RWPE1 (cell line): ENCODE data around the gene FYTTD1.

Experiments used
- CTCF ChIA-PET: fragments of 350-600 bp; sonication (Branson Sonifier 250); formaldehyde crosslinking; extraction: SDS; loops from one replicate; lab custom pipeline; 2021; lab: Yijun Ruan, JAX
- POLR2A ChIA-PET: fragments of 400-600 bp; formaldehyde crosslinking; extraction: SDS; loops from one replicate; lab custom pipeline; 2020; ENCODE audit warnings: antibody characterized with exemption; ENCODE audit not compliant: low non-redundant PET; lab: Yijun Ruan, JAX
- DNase-seq: peaks from one replicate; pipeline ENCODE4 v3.0.0; 2012; ENCODE audit warnings: low spot score
- H3K27ac ChIP-seq: fragments of 450-650 bp; 2 replicates; pipeline ENCODE4 v1.5.1; 2017
- CTCF ChIP-seq: fragments of 450-650 bp; conservative IDR thresholded peaks from 2 replicates; pipeline ENCODE4 v1.5.1; 2017; ENCODE audit warnings: low read depth, mild to moderate bottlenecking

FYTTD1 gene

GRCh38 chr3:197794115-197794514, 44.4 kb downstream of the FYTTD1 start:
- ChIA-PET CTCF (interaction anchor here (0.6 to 0.7 kb wide), 2 partner anchors 297 to 1173 kb away, joined by 3 to 4 read pairs; no protein-coding TSS in a partner anchor), POLR2A (no interaction called here)
- no peak for TF ChIP-seq CTCF
- DNase-seq: no peak
- H3K27ac ChIP-seq: no peak overlapping the region

GRCh38 chr3:197795200-197795599, 45.5 kb downstream of the FYTTD1 start:
- CTCF ChIA-PET: no interaction called here
- DNase-seq: peak; percentile 26
- H3K27ac ChIP-seq: peak overlapping the region; percentile 32; the same call in 1 of the 2 replicates

GRCh38 chr3:197796087-197796486, 46.4 kb downstream of the FYTTD1 start:
- ChIA-PET POLR2A (no interaction called here), CTCF (no interaction called here)
- no peak for DNase-seq
- H3K27ac ChIP-seq: no peak overlapping the region
- no peak for TF ChIP-seq CTCF

More at GRCh38 chr3:197795200-197795599, 45.5 kb downstream of the FYTTD1 start:
- POLR2A ChIA-PET: interaction anchor here (0.6 kb wide), 1 partner anchor 613 kb away, joined by 4 read pairs; no protein-coding TSS in a partner anchor
- no peak for TF ChIP-seq CTCF

- no peak for TF ChIP-seq CTCF
- DNase-seq: no peak
- CTCF ChIA-PET: no interaction called here
- H3K27ac ChIP-seq: no peak overlapping the region
- POLR2A ChIA-PET: no interaction called here
These were observed 49.2 kb downstream of the FYTTD1 start for GRCh38 chr3:197798863-197799262.

- DNase-seq: no peak
- no peak for TF ChIP-seq CTCF
- H3K27ac ChIP-seq: no peak overlapping the region
- ChIA-PET POLR2A (no interaction called here), CTCF (no interaction called here)
These were observed 50.7 kb downstream of the FYTTD1 start for GRCh38 chr3:197800379-197800778.

- no peak overlapping the region for H3K27ac ChIP-seq
- POLR2A ChIA-PET: no interaction called here
- DNase-seq: no peak
- TF ChIP-seq CTCF: peak; percentile 40
- CTCF ChIA-PET: interaction anchor here (0.6 kb wide), 1 partner anchor 9 kb away, joined by 3 read pairs; no protein-coding TSS in a partner anchor
These were observed 52.5 kb downstream of the FYTTD1 start for GRCh38 chr3:197801891-197802778.
